HCT116 (cell line): ENCODE data around the gene SPIN1.
A peak's percentile ranks its signal among the peaks of the same experiment; 100 is the strongest.

Source experiments
- CEBPB ChIP-seq: IDR thresholded peaks from 2 replicates; pipeline ENCODE4 v1.6.1; 2012; ENCODE audit warnings: low read depth
- ELF1 ChIP-seq: IDR thresholded peaks from 2 replicates; pipeline ENCODE4 v1.6.1; 2012; ENCODE audit warnings: low read depth, borderline replicate concordance
- EZH2 ChIP-seq: fragments of 200-600 bp; sonication (generic); IDR thresholded peaks from 2 replicates; pipeline ENCODE4 v1.6.1; 2017; ENCODE audit warnings: antibody characterized with exemption, mixed run types
- EZH2phosphoT487 ChIP-seq: fragments of 200-600 bp; IDR thresholded peaks from 2 replicates; pipeline ENCODE4 v1.6.1; 2018; ENCODE audit warnings: antibody characterized with exemption, borderline replicate concordance
- FOSL1 ChIP-seq: IDR thresholded peaks from 2 replicates; pipeline ENCODE4 v1.6.1; 2012; ENCODE audit warnings: low read depth
- POLR2A ChIP-seq: IDR thresholded peaks from 2 replicates; pipeline ENCODE4 v1.7.0; 2011; ENCODE audit warnings: borderline replicate concordance; ENCODE audit not compliant: insufficient read depth, insufficient read length; ENCODE audit errors: extremely low read depth
- POLR2AphosphoS5 ChIP-seq: IDR thresholded peaks from 2 replicates; pipeline ENCODE4 v1.6.1; 2011; ENCODE audit warnings: mild to moderate bottlenecking, low read depth, low read length, moderate library complexity
- RAD21 ChIP-seq: IDR thresholded peaks from 2 replicates; pipeline ENCODE4 v1.6.1; 2012; ENCODE audit warnings: low read depth, mild to moderate bottlenecking
- REST ChIP-seq: IDR thresholded peaks from 2 replicates; pipeline ENCODE4 v1.6.1; 2012; ENCODE audit warnings: low read depth
- SIN3A ChIP-seq: IDR thresholded peaks from 2 replicates; pipeline ENCODE4 v1.6.1; 2012; ENCODE audit warnings: low read depth
- SP1 ChIP-seq: IDR thresholded peaks from 2 replicates; pipeline ENCODE4 v1.6.1; 2012; ENCODE audit warnings: low read depth
- TCF7L2 ChIP-seq: IDR thresholded peaks from 2 replicates; pipeline ENCODE4 v1.7.0; 2011; ENCODE audit warnings: borderline replicate concordance, inconsistent platforms; ENCODE audit not compliant: insufficient read depth, insufficient read length; ENCODE audit errors: extremely low read depth
- TF ChIP-seq, protein P1 (sequence below), 3 experiments: fragments of 200-600 bp in 1 of 3; sonication (generic) in 1 of 3; IDR thresholded peaks in 2 of 3; conservative IDR thresholded peaks in 1 of 3; 2 replicates each; pipeline ENCODE4 v1.5.1; 2012 to 2017; ENCODE audit warnings: low read depth in 2 of 3, low read length in 2 of 3, antibody characterized with exemption in 1 of 3, borderline replicate concordance in 1 of 3, control low read depth in 1 of 3, mild to moderate bottlenecking in 1 of 3, mixed read lengths in 1 of 3, mixed run types in 1 of 3, moderate library complexity in 1 of 3; ENCODE audit not compliant: insufficient read depth in 1 of 3

DNA sequence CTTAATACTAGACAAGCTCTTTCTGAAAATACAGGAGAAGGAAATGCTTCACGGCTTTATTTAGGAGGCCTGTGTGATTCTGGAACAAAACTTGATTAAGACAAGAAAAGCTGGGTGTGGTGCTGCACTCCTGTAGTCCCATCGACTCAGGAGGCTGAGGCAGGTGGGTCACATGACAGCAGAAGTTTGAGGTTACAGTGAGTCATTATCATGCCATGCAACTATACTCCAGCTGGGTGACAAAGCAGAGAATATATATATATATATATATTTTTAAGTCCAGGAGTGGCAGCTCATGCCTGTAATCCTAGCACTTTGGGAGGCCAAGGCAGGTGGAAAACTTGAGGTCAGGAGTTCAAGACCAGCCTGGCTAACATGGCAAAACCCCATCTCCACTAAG lies 33.1 kb upstream of the SPIN1 start:
- TF ChIP-seq, protein P1, sequence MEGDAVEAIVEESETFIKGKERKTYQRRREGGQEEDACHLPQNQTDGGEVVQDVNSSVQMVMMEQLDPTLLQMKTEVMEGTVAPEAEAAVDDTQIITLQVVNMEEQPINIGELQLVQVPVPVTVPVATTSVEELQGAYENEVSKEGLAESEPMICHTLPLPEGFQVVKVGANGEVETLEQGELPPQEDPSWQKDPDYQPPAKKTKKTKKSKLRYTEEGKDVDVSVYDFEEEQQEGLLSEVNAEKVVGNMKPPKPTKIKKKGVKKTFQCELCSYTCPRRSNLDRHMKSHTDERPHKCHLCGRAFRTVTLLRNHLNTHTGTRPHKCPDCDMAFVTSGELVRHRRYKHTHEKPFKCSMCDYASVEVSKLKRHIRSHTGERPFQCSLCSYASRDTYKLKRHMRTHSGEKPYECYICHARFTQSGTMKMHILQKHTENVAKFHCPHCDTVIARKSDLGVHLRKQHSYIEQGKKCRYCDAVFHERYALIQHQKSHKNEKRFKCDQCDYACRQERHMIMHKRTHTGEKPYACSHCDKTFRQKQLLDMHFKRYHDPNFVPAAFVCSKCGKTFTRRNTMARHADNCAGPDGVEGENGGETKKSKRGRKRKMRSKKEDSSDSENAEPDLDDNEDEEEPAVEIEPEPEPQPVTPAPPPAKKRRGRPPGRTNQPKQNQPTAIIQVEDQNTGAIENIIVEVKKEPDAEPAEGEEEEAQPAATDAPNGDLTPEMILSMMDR (IDR thresholded peaks at IDR 0.05 in 2 of 3, conservative IDR thresholded peaks at IDR 0.05 in 1 of 3; ENCODE audit: borderline replicate concordance in 1 of 3, insufficient read depth in 1 of 3, low read depth in 2 of 3, low read length in 2 of 3), result no peak
- TF ChIP-seq REST, result no peak
- no peak for TF ChIP-seq TCF7L2
- TF ChIP-seq POLR2AphosphoS5, result peak; percentile 33; the same call in 1 of the 2 replicates
- TF ChIP-seq SIN3A, result no peak
- TF ChIP-seq EZH2, result no peak
- no peak for TF ChIP-seq RAD21
- TF ChIP-seq POLR2A, result no peak
- peak; percentile 43; the same call in 1 of the 2 replicates for TF ChIP-seq SP1
- no peak for TF ChIP-seq EZH2phosphoT487
- no peak for TF ChIP-seq ELF1
- TF ChIP-seq CEBPB, result no peak
- peak; percentile 64; the same call in 1 of the 2 replicates for TF ChIP-seq FOSL1
